NCI-H2227 treated with DMSO at 0.1 percent for 48 hours (cell line): Measurements from ENCODE around the gene PCF11.
"Not testable (repeated sequence)": the region's sequence is repeated elsewhere in the genome, so short reads cannot be mapped to it uniquely, and the experiment has no call there.

Experiments
- DNase-seq: peaks from one replicate; lab custom pipeline; 2025; lab: John Stamatoyannopoulos, UW

The PCF11 gene

GRCh38 chr11:83156996-83157593, at the start of gene PCF11:
Gene PCF11 (plus strand): TSS chr11:83157131. CDS start chr11:83157440, 309 bp downstream.
- no peak for DNase-seq

- DNase-seq: no peak
Measured at GRCh38 chr11:83112886-83113285, 44.0 kb upstream of the PCF11 start.

GRCh38 chr11:83115026-83115425, 41.9 kb upstream of the PCF11 start:
- DNase-seq: no peak

GRCh38 chr11:83115551-83115950, 41.4 kb upstream of the PCF11 start:
- DNase-seq: no peak

GRCh38 chr11:83116015-83116641, 40.8 kb upstream of the PCF11 start:
- no peak for DNase-seq

GRCh38 chr11:83118814-83119213, 38.1 kb upstream of the PCF11 start:
- no peak for DNase-seq

- no peak for DNase-seq
Measured at GRCh38 chr11:83119216-83119615, 37.7 kb upstream of the PCF11 start.

- no peak for DNase-seq
Measured at GRCh38 chr11:83120327-83120726, 36.6 kb upstream of the PCF11 start.

- no peak for DNase-seq
Measured at GRCh38 chr11:83122050-83122449, 34.9 kb upstream of the PCF11 start.

- no peak for DNase-seq
Measured at GRCh38 chr11:83122766-83123165, 34.2 kb upstream of the PCF11 start.

GRCh38 chr11:83124636-83125424, 32.1 kb upstream of the PCF11 start:
- no peak for DNase-seq

- DNase-seq: no peak
Measured at GRCh38 chr11:83125577-83125976, 31.4 kb upstream of the PCF11 start.

GRCh38 chr11:83127310-83127637, 29.7 kb upstream of the PCF11 start:
- no peak for DNase-seq

GRCh38 chr11:83132191-83132590, 24.7 kb upstream of the PCF11 start:
- no peak for DNase-seq

GRCh38 chr11:83133266-83133665, 23.7 kb upstream of the PCF11 start:
- not testable (repeated sequence) for DNase-seq

- DNase-seq: no peak
Measured at GRCh38 chr11:83139310-83139709, 17.6 kb upstream of the PCF11 start.

GRCh38 chr11:83140691-83141455, 16.1 kb upstream of the PCF11 start:
- DNase-seq: no peak

- peak; percentile 2 for DNase-seq
Measured at GRCh38 chr11:83147895-83148294, 9.0 kb upstream of the PCF11 start.

- DNase-seq: no peak
Measured at GRCh38 chr11:83150450-83150849, 6.5 kb upstream of the PCF11 start.

- no peak for DNase-seq
Measured at GRCh38 chr11:83151274-83151977, 5.5 kb upstream of the PCF11 start.

GRCh38 chr11:83152264-83152663, 4.7 kb upstream of the PCF11 start:
- no peak for DNase-seq

- DNase-seq: no peak
Measured at GRCh38 chr11:83153764-83154163, 3.2 kb upstream of the PCF11 start.
